Lower leg skin (tissue), 3 donors: ENCODE results near the gene ACAD9.

Experiments
- CTCF ChIP-seq, 3 donors: fragments of 450-650 bp; IDR thresholded peaks; one replicate each; pipeline ENCODE4 v1.5.1; 2016; ENCODE audit warnings: antibody characterized with exemption in 3 of 3, mild to moderate bottlenecking in 3 of 3, moderate library complexity in 2 of 3
- POLR2A ChIP-seq, 2 donors: fragments of 450-650 bp; IDR thresholded peaks; one replicate each; pipeline ENCODE4 v1.6.1; 2016 to 2017; ENCODE audit warnings: antibody characterized with exemption in 2 of 2, mild to moderate bottlenecking in 1 of 2, moderate library complexity in 1 of 2

- TF ChIP-seq POLR2A (IDR thresholded peaks at IDR 0.05) (no peak), CTCF (IDR thresholded peaks at IDR 0.05) (no peak)
Measured at GRCh38 chr3:128906031-128906803, 26.8 kb downstream of the ACAD9 start.
